ENCODE results near the gene NPAS4.
"Not testable (repeated sequence)": the region's sequence is repeated elsewhere in the genome, so short reads cannot be mapped to it uniquely, and the experiment has no call there.

Gene NPAS4

GRCh38 chr11:66418168-66418985, 2.5 kb upstream of the NPAS4 start:
- no peak for DNase-seq

GRCh38 chr11:66418986-66419308, 1.9 kb upstream of the NPAS4 start:
- DNase-seq: no peak

- DNase-seq: no peak
Measured at GRCh38 chr11:66419825-66420224, 1.0 kb upstream of the NPAS4 start.

DNA sequence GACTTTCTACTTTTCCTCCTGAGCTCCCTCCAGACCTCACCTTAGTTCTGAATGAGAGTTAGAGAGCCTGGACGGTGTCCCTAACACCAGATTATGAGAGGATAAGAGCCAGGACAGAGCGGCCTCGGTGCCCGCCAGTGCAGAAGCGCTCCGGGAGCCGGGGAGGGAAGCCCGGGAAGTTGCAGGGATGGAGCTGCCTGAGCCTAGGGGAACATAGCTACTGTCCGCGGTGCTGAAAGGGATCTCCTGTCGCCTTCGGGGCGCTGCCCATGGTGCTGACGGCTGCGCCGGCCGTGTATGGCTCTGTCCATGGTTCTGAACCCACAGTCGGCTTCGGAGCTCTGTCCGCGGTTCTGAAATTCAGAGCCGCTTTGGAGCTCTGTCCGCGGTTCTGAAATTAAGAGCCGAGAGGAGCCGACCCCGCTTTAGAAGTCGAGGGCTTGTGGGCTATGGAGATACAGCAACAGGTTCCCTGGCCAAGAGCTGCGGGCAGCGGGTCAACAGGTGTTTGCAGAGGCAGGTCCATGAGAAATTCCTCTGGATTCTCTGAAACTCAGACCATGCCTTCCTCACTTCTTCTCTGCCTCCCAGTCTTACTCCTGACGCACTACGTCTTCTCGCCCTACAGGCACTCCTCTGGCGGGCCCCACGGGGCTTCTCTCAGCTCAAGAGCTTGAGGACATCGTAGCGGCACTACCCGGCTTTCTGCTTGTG, 814 bp downstream of the NPAS4 start:
- no peak for DNase-seq

- DNase-seq: no peak
Measured at GRCh38 chr11:66426314-66426713, 5.5 kb downstream of the NPAS4 start.

GRCh38 chr11:66428933-66429332, 8.1 kb downstream of the NPAS4 start:
- DNase-seq: no peak

- no peak for DNase-seq
Measured at GRCh38 chr11:66429983-66430602, 9.3 kb downstream of the NPAS4 start.

DNA sequence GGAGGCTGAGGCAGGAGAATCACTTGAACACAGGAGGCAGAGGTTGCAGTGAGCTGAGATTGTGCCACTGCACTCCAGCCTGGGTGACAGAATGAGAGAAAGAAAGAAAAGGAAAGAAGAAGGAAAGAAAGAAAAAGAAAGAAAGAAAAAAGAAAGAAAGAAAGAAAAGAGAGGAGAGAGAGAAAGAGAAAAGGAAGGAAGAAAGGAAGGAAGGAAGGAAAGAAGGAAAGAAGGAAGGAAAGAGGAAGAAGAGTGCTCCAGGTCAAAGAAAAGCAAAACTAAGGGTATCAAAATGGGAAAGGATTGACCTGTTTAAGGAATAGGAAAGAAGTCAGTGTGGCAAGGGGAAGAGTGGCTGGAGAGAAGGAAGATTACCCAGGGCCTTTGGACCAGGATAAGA, 10.5 kb downstream of the NPAS4 start:
- DNase-seq: not testable (repeated sequence)

GRCh38 chr11:66431871-66432329, 11.1 kb downstream of the NPAS4 start:
- not testable (repeated sequence) for DNase-seq

DNA sequence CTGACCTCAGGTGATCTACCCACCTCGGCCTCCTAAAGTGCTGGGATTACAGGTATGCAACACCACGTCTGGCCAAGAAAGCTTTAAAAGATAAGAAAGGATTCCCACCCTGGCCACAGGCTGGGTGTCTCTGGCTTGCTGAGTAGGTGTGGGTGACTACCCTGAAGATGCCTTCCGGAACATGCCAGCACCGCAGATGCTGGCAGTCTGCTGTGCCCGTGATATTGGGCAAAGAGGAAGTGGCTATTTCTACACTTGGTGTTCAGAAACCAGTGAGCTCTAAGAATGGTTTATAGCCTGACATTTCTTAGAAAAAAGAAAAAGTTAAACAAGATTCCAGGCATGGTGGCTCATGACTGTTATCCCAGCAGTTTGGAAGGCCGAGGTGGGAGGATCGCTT, 11.8 kb downstream of the NPAS4 start:
- DNase-seq: no peak

DNA sequence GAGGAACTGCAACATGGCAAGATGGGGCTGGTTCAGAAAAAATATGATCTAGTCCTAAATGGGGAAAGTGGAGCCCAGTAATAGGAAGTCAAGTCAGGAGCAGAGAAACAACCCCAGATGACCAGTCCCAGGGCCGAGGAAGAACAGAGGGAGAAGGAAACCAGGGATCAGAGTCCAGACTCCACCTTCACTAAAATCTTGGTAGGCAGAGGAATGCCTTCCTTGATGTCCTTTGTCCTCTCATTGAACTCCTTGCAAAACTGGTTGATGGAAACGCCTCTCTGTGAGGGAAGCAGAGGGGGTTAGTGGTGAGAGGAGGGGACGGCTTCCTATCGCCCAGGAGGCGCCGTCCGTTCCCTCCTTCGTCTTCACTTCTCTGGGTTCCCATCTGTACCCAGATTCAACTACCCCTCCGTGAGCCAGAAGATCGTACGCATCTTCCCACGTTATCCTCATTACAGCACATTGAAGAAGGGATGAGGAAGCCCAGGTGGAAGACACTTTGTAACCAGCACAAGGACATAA, 17.2 kb downstream of the NPAS4 start:
- DNase-seq: no peak

GRCh38 chr11:66438504-66439466, 17.9 kb downstream of the NPAS4 start, which contains the start of gene MRPL11:
Gene MRPL11, minus strand, starts transcription at chr11:66438848. Its CDS starts 94 bp downstream, at chr11:66438754.
- peak; percentile 74 for DNase-seq

DNA sequence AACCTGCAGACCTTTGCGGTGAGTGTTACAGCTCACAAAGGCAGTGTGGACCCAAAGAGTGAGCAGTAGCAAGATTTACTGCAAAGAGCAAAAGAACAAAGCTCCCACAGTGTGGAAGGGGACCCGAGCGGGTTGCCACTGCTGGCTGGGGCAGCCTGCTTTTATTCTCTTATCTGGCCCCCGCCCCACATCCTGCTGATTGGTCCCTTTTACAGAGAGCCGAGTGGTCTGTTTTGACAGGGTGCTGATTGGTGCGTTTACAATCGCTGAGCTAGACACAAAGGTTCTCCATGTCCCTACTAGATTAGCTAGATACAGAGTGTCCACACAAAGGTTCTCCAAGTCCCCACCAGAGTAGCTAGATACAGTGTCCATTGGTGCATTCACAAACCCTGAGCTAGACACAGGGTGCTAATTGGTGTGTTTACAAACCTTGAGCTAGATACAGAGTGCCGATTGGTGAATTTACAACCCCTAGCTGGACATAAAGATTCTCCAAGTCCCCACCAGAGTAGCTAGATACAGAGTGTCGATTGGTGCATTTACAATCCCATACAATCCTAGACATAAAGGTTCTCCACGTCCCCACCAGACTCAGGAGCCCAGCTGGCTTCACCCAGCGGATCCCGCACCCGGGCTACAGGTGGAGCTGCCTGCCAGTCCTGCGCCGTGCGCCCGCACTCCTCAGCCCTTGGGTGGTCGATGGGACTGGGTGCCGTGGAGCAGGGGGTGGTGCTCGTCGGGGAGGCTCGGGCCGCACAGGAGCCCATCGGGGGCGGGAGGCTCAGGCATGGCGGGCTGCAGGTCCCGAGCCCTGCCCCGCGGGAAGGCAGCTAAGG, 19.5 kb downstream of the NPAS4 start:
- DNase-seq: not testable (repeated sequence)

GRCh38 chr11:66440940-66441282, 20.1 kb downstream of the NPAS4 start:
- DNase-seq: not testable (repeated sequence)

DNA sequence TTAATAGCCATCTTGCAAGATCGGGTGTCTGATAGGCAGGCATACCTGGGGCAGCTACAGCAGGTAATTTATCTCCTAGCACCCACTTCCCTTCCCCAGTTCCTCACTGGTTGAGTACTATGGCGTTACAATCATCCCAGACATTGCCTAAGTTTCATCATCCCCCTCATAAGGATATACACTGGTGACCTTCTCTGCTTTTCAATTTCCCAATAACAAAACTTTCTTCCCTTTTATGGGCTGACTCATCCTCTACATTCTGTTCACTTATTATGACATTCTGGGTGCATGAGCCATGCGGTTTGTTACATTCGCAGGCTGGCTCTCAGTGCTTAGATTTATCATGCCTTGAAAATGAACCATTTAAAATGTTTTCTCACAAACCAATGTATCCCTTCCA, 22.8 kb downstream of the NPAS4 start:
- DNase-seq: no peak

- no peak for DNase-seq
Measured at GRCh38 chr11:66447012-66447411, 26.2 kb downstream of the NPAS4 start.

DNA sequence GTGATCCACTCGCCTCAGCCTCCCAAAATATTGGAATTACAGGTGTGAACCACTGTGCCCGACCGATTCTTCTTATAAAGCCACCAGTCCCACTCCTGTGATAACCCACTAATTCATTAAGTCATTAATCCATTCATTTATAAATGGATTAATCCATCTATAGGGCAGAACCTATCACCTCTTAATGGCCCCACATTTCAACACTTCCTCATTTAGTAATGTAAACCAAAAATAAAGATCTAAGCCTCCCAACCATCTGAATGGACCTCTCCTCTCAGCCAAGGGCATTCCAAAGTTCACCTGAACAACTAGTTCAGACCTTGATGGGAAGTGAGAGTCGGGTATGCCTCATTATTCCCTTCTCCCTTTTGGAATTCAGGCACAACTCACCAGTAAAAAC, 27.7 kb downstream of the NPAS4 start:
- DNase-seq: no peak

- no peak for DNase-seq
Measured at GRCh38 chr11:66450560-66450959, 29.7 kb downstream of the NPAS4 start.

- no peak for DNase-seq
Measured at GRCh38 chr11:66451663-66452062, 30.8 kb downstream of the NPAS4 start.

GRCh38 chr11:66454247-66454646, 33.4 kb downstream of the NPAS4 start:
- no peak for DNase-seq

DNA sequence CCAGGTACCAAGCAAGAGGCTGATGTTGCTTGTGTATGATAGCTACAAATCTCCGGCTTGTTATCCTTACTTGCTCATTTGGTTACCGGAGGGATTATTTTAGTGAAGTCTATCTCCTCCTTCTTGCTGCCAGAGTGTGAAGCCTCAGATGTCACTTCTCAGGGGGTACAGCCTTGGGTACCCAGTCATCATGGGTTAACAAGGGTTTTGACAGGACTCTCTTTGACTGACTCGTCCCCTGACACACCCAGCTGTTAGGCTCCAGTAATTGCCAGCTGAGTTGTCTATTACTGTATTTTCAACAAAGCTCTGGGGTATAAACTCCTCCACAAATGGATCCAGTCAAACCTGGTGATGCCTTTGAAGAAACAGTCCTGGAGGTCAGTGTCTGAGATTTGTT, 34.0 kb downstream of the NPAS4 start:
- DNase-seq: no peak

DNA sequence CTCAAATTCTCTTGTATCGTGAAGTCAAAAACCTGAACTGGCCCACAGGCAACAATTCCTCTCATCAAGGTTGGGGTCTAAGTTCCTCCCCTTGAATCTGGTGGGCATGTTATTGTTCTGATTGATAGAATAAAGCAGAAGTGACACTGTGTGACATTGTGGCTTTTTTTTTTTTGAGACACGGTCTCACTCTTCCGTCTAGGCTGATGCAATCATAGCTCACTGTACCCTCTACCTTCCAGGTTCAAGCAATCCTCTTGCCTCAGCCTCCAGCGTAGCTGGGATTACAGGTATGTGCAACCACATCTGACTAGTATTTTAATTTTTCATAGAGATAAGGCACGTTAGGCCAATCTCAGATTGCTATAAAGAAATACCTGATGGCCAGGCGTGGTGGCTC, 37.0 kb downstream of the NPAS4 start:
- no peak for DNase-seq
